ENCODE measurements around the gene FIZ1. TPM values are rescaled to one million over a fixed set of nuclear protein-coding genes. Genes with fewer than 3 reads are reported as not detected.

The FIZ1 gene
- total RNA-seq, 1 experiment from 2014 or later = 29.3 TPM

- Histone ChIP-seq H3K9me3 (ENCODE audit: low read depth, low read length, poor library complexity, severe bottlenecking) (no peaks in the 10 kb centered on the region), H3K27ac (ENCODE audit: low read depth, low read length, poor library complexity, severe bottlenecking) (no peak overlapping the region), H3K4me1 (ENCODE audit: insufficient read depth, low read length, poor library complexity, severe bottlenecking) (no peaks in the 10 kb centered on the region), H3K27me3 (replicated peaks; ENCODE audit: insufficient read depth, low read depth, low read length, poor library complexity) (no peaks in the 10 kb centered on the region), H3K4me3 (ENCODE audit: low read depth, low read length, poor library complexity, severe bottlenecking) (no peak overlapping the region), H3K36me3 (ENCODE audit: insufficient read depth, low read length, poor library complexity, severe bottlenecking) (no peaks in the 10 kb centered on the region)
- TF ChIP-seq, protein P1, sequence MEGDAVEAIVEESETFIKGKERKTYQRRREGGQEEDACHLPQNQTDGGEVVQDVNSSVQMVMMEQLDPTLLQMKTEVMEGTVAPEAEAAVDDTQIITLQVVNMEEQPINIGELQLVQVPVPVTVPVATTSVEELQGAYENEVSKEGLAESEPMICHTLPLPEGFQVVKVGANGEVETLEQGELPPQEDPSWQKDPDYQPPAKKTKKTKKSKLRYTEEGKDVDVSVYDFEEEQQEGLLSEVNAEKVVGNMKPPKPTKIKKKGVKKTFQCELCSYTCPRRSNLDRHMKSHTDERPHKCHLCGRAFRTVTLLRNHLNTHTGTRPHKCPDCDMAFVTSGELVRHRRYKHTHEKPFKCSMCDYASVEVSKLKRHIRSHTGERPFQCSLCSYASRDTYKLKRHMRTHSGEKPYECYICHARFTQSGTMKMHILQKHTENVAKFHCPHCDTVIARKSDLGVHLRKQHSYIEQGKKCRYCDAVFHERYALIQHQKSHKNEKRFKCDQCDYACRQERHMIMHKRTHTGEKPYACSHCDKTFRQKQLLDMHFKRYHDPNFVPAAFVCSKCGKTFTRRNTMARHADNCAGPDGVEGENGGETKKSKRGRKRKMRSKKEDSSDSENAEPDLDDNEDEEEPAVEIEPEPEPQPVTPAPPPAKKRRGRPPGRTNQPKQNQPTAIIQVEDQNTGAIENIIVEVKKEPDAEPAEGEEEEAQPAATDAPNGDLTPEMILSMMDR (conservative IDR thresholded peaks at IDR 0.05; ENCODE audit: low read depth, low read length) = no peak
- TF ChIP-seq EZH2 (IDR thresholded peaks at IDR 0.05; ENCODE audit: borderline replicate concordance, low read depth, low read length, poor library complexity, severe bottlenecking) = no peak
- DNase-seq (ENCODE audit: low spot score) = no peak
- intact Hi-C loops (cut with micrococcal nuclease; ENCODE audit: unreplicated experiment) = no loop called here
- ChIA-PET POLR2A (ENCODE audit: low non-redundant PET) (no interaction called here), CTCF (no interaction called here)
- no TSS peak for BruUV-seq (replicated peaks)
Observed at GRCh38 chr19:55544014-55544413, 55.3 kb downstream of the FIZ1 start.

- POLR2A ChIA-PET (ENCODE audit: low non-redundant PET) = no interaction called here
- TF ChIP-seq, protein P1 (conservative IDR thresholded peaks at IDR 0.05; ENCODE audit: low read depth, low read length) = no peak
- no peak for TF ChIP-seq EZH2 (IDR thresholded peaks at IDR 0.05; ENCODE audit: borderline replicate concordance, low read depth, low read length, poor library complexity, severe bottlenecking)
- BruUV-seq (replicated peaks) = no TSS peak
- intact Hi-C loops (cut with micrococcal nuclease; ENCODE audit: unreplicated experiment) = no loop called here
- Histone ChIP-seq H3K27ac (ENCODE audit: low read depth, low read length, poor library complexity, severe bottlenecking) (no peak overlapping the region), H3K27me3 (replicated peaks; ENCODE audit: insufficient read depth, low read depth, low read length, poor library complexity) (no peaks in the 10 kb centered on the region), H3K9me3 (ENCODE audit: low read depth, low read length, poor library complexity, severe bottlenecking) (no peaks in the 10 kb centered on the region), H3K4me3 (ENCODE audit: low read depth, low read length, poor library complexity, severe bottlenecking) (no peak overlapping the region), H3K36me3 (ENCODE audit: insufficient read depth, low read length, poor library complexity, severe bottlenecking) (no peaks in the 10 kb centered on the region), H3K4me1 (ENCODE audit: insufficient read depth, low read length, poor library complexity, severe bottlenecking) (no peaks in the 10 kb centered on the region)
- no peak for DNase-seq (ENCODE audit: low spot score)
- CTCF ChIA-PET = no interaction called here
Observed at GRCh38 chr19:55543567-55543966, 55.8 kb downstream of the FIZ1 start.

DNA sequence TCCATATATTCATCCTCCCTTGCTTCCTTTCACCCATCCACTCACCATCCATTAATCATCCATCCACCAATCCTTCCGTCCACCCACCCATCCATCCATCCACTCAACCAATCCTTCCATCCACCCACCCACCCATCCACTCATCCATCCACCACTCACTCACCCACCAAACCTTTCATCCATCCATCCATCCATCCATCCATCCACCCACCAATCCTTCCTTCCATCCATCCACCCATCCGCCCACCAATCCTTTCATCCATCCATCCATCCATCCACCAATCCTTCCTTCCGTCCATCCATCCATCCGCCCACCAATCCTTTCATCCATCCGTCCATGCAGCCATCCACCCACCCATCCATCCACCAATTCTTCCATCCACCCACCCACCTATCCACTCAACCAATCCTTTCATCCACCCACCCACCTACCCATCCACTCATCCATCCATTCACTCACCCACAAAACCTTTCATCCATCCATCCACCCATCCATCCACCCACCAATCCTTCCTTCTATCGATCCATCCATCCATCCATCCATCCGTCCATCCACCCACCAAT, 56.9 kb downstream of the FIZ1 start:
- H3K4me1 ChIP-seq (ENCODE audit: insufficient read depth, low read length, poor library complexity, severe bottlenecking) = no peaks in the 10 kb centered on the region
- ChIA-PET POLR2A (ENCODE audit: low non-redundant PET) (no interaction called here), CTCF (no interaction called here)
- intact Hi-C loops (cut with micrococcal nuclease; ENCODE audit: unreplicated experiment) = no loop called here
- no peak for DNase-seq (ENCODE audit: low spot score)
- no peak overlapping the region for H3K4me3 ChIP-seq (ENCODE audit: low read depth, low read length, poor library complexity, severe bottlenecking)
- H3K36me3 ChIP-seq (ENCODE audit: insufficient read depth, low read length, poor library complexity, severe bottlenecking) = no peaks in the 10 kb centered on the region
- no peaks in the 10 kb centered on the region for H3K27me3 ChIP-seq (replicated peaks; ENCODE audit: insufficient read depth, low read depth, low read length, poor library complexity)
- no peak for TF ChIP-seq EZH2 (IDR thresholded peaks at IDR 0.05; ENCODE audit: borderline replicate concordance, low read depth, low read length, poor library complexity, severe bottlenecking)
- TF ChIP-seq, protein P1 (conservative IDR thresholded peaks at IDR 0.05; ENCODE audit: low read depth, low read length) = no peak
- no TSS peak for BruUV-seq (replicated peaks)
- H3K27ac ChIP-seq (ENCODE audit: low read depth, low read length, poor library complexity, severe bottlenecking) = no peak overlapping the region
- no peaks in the 10 kb centered on the region for H3K9me3 ChIP-seq (ENCODE audit: low read depth, low read length, poor library complexity, severe bottlenecking)

Other genes with a start within 250 kb of the FIZ1 start
- gene COX6B2, start 244.8 kb downstream of the FIZ1 start, total RNA-seq (2021) = 0.48 TPM in 1 of 2 replicates, not detected in the other
- gene GARIN5B, start 236.3 kb downstream of the FIZ1 start, total RNA-seq (2021) = not detected in 2 replicates
- gene IL11, start 229.1 kb downstream of the FIZ1 start, total RNA-seq (2021) = 0.42 and 0.47 TPM in 2 replicates
- gene TMEM190, start 222.7 kb downstream of the FIZ1 start, total RNA-seq (2021) = not detected in 2 replicates
- 0.42 and 0.69 TPM in 2 replicates for gene TMEM238, start 215.2 kb downstream of the FIZ1 start, total RNA-seq (2021)
- 1,355 and 1,380 TPM in 2 replicates for gene RPL28, start 213.6 kb downstream of the FIZ1 start, total RNA-seq (2021)
- gene UBE2S, start 191.7 kb downstream of the FIZ1 start, total RNA-seq (2021) = 509 and 587 TPM in 2 replicates
- gene SHISA7, start 156.2 kb downstream of the FIZ1 start, total RNA-seq (2021) = 0.21 and 0.26 TPM in 2 replicates
- 33.2 and 40.6 TPM in 2 replicates for gene ISOC2, start 137.9 kb downstream of the FIZ1 start, total RNA-seq (2021)
- gene C19orf85, start 134.8 kb downstream of the FIZ1 start, total RNA-seq (2021) = not detected in 2 replicates
- 11.9 and 16.7 TPM in 2 replicates for gene ZNF628, start 122.9 kb downstream of the FIZ1 start, total RNA-seq (2021)
- gene NAT14, start 114.3 kb downstream of the FIZ1 start, total RNA-seq (2021) = 55.1 and 66.0 TPM in 2 replicates
- 1.4 and 2.2 TPM in 2 replicates for gene SSC5D, start 111.1 kb downstream of the FIZ1 start, total RNA-seq (2021)
- gene SBK2, start 62.4 kb downstream of the FIZ1 start, total RNA-seq (2021) = not detected in 2 replicates
- gene SBK3, start 54.0 kb downstream of the FIZ1 start, total RNA-seq (2021) = not detected in 2 replicates
- 27.4 and 27.5 TPM in 2 replicates for gene ZNF579, start 18.7 kb downstream of the FIZ1 start, total RNA-seq (2021)
- gene ZNF524, start 771 bp upstream of the FIZ1 start, total RNA-seq (2021) = 6.3 and 7.5 TPM in 2 replicates
- gene ZNF865, start 6.1 kb upstream of the FIZ1 start, total RNA-seq (2021) = 16.1 and 17.1 TPM in 2 replicates
- gene ZNF784, start 25.0 kb upstream of the FIZ1 start, total RNA-seq (2021) = 6.8 and 7.1 TPM in 2 replicates
- gene ZNF580, start 41.5 kb upstream of the FIZ1 start, total RNA-seq (2021) = 49.1 and 65.7 TPM in 2 replicates
- 37.1 and 38.4 TPM in 2 replicates for gene ZNF581, start 44.1 kb upstream of the FIZ1 start, total RNA-seq (2021)
- gene CCDC106, start 48.7 kb upstream of the FIZ1 start, total RNA-seq (2021) = 39.9 and 41.5 TPM in 2 replicates
- 385 and 411 TPM in 2 replicates for gene U2AF2, start 55.5 kb upstream of the FIZ1 start, total RNA-seq (2021)
- 178 and 186 TPM in 2 replicates for gene EPN1, start 75.7 kb upstream of the FIZ1 start, total RNA-seq (2021)
- not detected in 2 replicates for gene NLRP9, start 138.9 kb upstream of the FIZ1 start, total RNA-seq (2021)
- not detected in 2 replicates for gene RFPL4A, start 159.6 kb upstream of the FIZ1 start, total RNA-seq (2021)
- not detected in 2 replicates for gene RFPL4AL1, start 169.6 kb upstream of the FIZ1 start, total RNA-seq (2021)
- 0.46 and 0.52 TPM in 2 replicates for gene NLRP11, start 232.5 kb upstream of the FIZ1 start, total RNA-seq (2021)
- gene NLRP4, start 237.0 kb upstream of the FIZ1 start, total RNA-seq (2021) = 0.15 TPM in 1 of 2 replicates, not detected in the other

Data from A673 (cell line).